Fibroblast of lung (primary cell): ENCODE results near the gene HSPA9. TPM values are rescaled to one million over a fixed set of nuclear protein-coding genes. Genes with fewer than 3 reads are reported as not detected.

Experiments used
- DNase-seq, 2 donors: peaks; one replicate each; pipeline versions ENCODE4 v3.0.0 to v3.0.0-alpha.2; 2010; ENCODE audit warnings: low read depth in 2 of 2
- H2AFZ ChIP-seq: 2 replicates; pipeline ENCODE4 v1.5.1; 2012; ENCODE audit warnings: low read length, control low read depth, inconsistent platforms
- H3K27ac ChIP-seq: 2 replicates; pipeline ENCODE4 v1.5.1; 2011; ENCODE audit warnings: low read length, control low read depth; ENCODE audit not compliant: insufficient read depth
- H3K27me3 ChIP-seq: 2 replicates; pipeline ENCODE4 v1.5.1; 2011; ENCODE audit warnings: mild to moderate bottlenecking, low read length; ENCODE audit not compliant: control insufficient read depth, insufficient read depth
- H3K36me3 ChIP-seq: 2 replicates; pipeline ENCODE4 v1.5.1; 2011; ENCODE audit warnings: low read length; ENCODE audit not compliant: control insufficient read depth, insufficient read depth
- H3K4me1 ChIP-seq: 2 replicates; pipeline ENCODE4 v1.5.1; 2011; ENCODE audit warnings: low read length; ENCODE audit not compliant: control insufficient read depth, insufficient read depth; ENCODE audit errors: extremely low read depth
- H3K4me2 ChIP-seq: 2 replicates; pipeline ENCODE4 v1.5.1; 2011; ENCODE audit warnings: low read length, control low read depth; ENCODE audit not compliant: insufficient read depth; ENCODE audit errors: extremely low read depth
- H3K4me3 ChIP-seq, 4 experiments: fragments of 200-600 bp in 1 of 4; sonication (generic) in 1 of 4; replicated peaks in 1 of 4; 2 replicates each; pipeline ENCODE4 v1.5.1; 2011 to 2016; ENCODE audit warnings: low read length in 4 of 4, low read depth in 3 of 4, mild to moderate bottlenecking in 3 of 4, control low read depth in 2 of 4, inconsistent platforms in 1 of 4, mixed read lengths in 1 of 4; ENCODE audit not compliant: insufficient read depth in 1 of 4; ENCODE audit errors: control extremely low read depth in 1 of 4
- H3K79me2 ChIP-seq: 2 replicates; pipeline ENCODE4 v1.5.1; 2012; ENCODE audit warnings: mild to moderate bottlenecking, low read length, inconsistent platforms; ENCODE audit not compliant: control insufficient read depth, insufficient read depth
- H3K9ac ChIP-seq: 2 replicates; pipeline ENCODE4 v1.5.1; 2011; ENCODE audit warnings: mild to moderate bottlenecking, low read length, control low read depth; ENCODE audit not compliant: insufficient read depth
- H3K9me3 ChIP-seq: 2 replicates; pipeline ENCODE4 v1.5.1; 2012; ENCODE audit warnings: low read depth, low read length; ENCODE audit not compliant: control insufficient read depth, insufficient read depth
- H4K20me1 ChIP-seq: 2 replicates; pipeline ENCODE4 v1.5.1; 2011; ENCODE audit warnings: low read length; ENCODE audit not compliant: control insufficient read depth, insufficient read depth; ENCODE audit errors: extremely low read depth
- EZH2 ChIP-seq: IDR thresholded peaks from 2 replicates; pipeline ENCODE4 v1.5.1; 2012; ENCODE audit warnings: low read length, control low read depth, mild to moderate bottlenecking; ENCODE audit errors: missing control alignments
- polyA plus RNA-seq, 2 donors: library from polyadenylated mRNA; depleted of rRNA in 1 of 2; stranded (reverse) in 1 of 2; unstranded in 1 of 2; fragments of >200 nt; gene quantifications; 2 replicates each; pipeline ENCODE4 v1.2.1, GENCODE V29; 2011 to 2012; ENCODE audit warnings: missing spikeins in 1 of 2
- total RNA-seq: library from RNA; depleted of rRNA; stranded (reverse); fragments of >200 nt; gene quantifications from 2 replicates; pipeline ENCODE4 v1.2.1, GENCODE V29; 2014
- TF ChIP-seq, protein P1 (sequence below), 2 donors: IDR thresholded peaks in 1 of 2; conservative IDR thresholded peaks in 1 of 2; 1 replicate in 1 of 2; 2 replicates in 1 of 2; pipeline ENCODE4 v1.5.1; 2011 to 2012; ENCODE audit warnings: low read length in 2 of 2, control low read depth in 1 of 2, inconsistent platforms in 1 of 2, low read depth in 1 of 2, mild to moderate bottlenecking in 1 of 2

Gene HSPA9
- total and polyA plus RNA-seq, 2 donors (not counting 1 experiment from before 2014, with no cell fraction given), result 148 to 522 TPM

DNA sequence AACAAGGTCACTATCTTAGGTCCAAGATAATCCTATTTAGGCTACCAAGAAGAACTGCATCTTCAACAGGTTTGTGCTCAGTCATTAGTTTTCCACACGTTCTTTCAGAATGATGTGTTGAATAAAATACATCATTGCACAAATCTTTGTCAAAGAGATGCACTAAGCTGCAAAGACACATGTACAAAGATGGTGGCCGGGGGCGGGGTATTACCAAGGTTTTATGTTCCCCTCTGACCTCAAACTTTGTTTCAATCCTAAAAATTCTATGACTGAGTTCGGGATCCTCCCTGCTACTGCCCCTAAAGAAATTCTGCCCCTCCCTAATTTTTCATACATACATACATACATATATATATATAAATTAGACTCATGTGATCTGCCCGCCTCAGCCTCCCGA, 14.2 kb downstream of the HSPA9 start:
- DNase-seq, result no peak
- H3K36me3 ChIP-seq, result peaks cover 29% of the 10 kb centered on the region
- no peaks in the 10 kb centered on the region for H3K9me3 ChIP-seq
- peaks cover 31% of the 10 kb centered on the region for H3K79me2 ChIP-seq
- H3K9ac ChIP-seq, result no peak overlapping the region
- H2AFZ ChIP-seq, result no peak overlapping the region
- no peak overlapping the region for H3K27ac ChIP-seq
- no peaks in the 10 kb centered on the region for H3K27me3 ChIP-seq
- TF ChIP-seq EZH2, result no peak
- TF ChIP-seq, protein P1, sequence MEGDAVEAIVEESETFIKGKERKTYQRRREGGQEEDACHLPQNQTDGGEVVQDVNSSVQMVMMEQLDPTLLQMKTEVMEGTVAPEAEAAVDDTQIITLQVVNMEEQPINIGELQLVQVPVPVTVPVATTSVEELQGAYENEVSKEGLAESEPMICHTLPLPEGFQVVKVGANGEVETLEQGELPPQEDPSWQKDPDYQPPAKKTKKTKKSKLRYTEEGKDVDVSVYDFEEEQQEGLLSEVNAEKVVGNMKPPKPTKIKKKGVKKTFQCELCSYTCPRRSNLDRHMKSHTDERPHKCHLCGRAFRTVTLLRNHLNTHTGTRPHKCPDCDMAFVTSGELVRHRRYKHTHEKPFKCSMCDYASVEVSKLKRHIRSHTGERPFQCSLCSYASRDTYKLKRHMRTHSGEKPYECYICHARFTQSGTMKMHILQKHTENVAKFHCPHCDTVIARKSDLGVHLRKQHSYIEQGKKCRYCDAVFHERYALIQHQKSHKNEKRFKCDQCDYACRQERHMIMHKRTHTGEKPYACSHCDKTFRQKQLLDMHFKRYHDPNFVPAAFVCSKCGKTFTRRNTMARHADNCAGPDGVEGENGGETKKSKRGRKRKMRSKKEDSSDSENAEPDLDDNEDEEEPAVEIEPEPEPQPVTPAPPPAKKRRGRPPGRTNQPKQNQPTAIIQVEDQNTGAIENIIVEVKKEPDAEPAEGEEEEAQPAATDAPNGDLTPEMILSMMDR (conservative IDR thresholded peaks at IDR 0.05 in 1 of 2, IDR thresholded peaks at IDR 0.05 in 1 of 2; ENCODE audit: low read depth in 1 of 2, low read length in 2 of 2), result no peak
- H3K4me2 ChIP-seq, result no peak overlapping the region
- H4K20me1 ChIP-seq, result no peaks in the 10 kb centered on the region
- H3K4me3 ChIP-seq, result no peak overlapping the region
- no peaks in the 10 kb centered on the region for H3K4me1 ChIP-seq

DNA sequence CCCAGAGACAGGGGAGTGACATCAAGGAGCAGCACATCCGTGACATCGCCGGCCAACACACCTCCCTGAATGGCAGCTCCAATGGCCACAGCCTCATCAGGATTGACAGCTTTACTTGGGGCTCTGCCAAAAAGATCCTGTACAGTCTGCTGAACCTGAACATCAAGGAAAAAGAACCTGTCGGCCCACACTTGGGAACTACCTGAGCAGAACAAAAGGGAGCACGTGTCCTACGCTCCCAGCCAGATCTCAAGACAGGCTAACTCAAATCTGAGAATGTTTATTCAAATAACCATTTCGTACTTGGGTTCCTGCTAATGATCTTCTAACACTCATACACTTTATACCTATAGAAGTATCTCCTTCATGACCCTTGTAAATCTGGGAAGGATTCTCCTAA, 15.3 kb downstream of the HSPA9 start:
- no peak overlapping the region for H3K27ac ChIP-seq
- H3K4me3 ChIP-seq, result no peak overlapping the region
- no peak overlapping the region for H3K9ac ChIP-seq
- no peaks in the 10 kb centered on the region for H3K4me1 ChIP-seq
- H2AFZ ChIP-seq, result no peak overlapping the region
- no peak for DNase-seq
- H3K36me3 ChIP-seq, result peaks cover 27% of the 10 kb centered on the region
- H3K79me2 ChIP-seq, result peaks cover 23% of the 10 kb centered on the region
- no peak overlapping the region for H3K4me2 ChIP-seq
- no peaks in the 10 kb centered on the region for H3K27me3 ChIP-seq
- H3K9me3 ChIP-seq, result no peaks in the 10 kb centered on the region
- no peaks in the 10 kb centered on the region for H4K20me1 ChIP-seq
- no peak for TF ChIP-seq EZH2

DNA sequence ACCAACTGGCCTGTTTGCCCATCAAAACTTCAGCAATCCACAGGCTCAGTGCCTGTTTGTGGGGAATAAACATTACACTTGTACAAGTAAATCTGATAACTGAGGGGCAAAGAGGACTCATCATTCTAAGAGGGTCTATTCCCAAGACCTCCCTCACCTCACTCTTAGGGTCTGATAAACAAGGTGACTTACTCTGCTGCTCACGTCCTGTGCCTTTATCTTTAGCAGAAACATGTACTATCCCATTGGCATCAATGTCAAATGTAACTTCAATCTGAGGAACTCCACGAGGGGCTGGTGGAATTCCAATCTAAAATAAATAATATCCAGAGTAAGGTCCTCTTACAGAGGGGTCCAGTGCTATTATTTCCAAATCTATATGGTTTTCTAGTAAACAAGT, 17.5 kb downstream of the HSPA9 start:
- H4K20me1 ChIP-seq, result no peaks in the 10 kb centered on the region
- H3K4me3 ChIP-seq, result no peak overlapping the region
- no peak overlapping the region for H3K27ac ChIP-seq
- H3K9ac ChIP-seq, result no peak overlapping the region
- peaks cover 8% of the 10 kb centered on the region for H3K79me2 ChIP-seq
- peaks cover 21% of the 10 kb centered on the region for H3K36me3 ChIP-seq
- H3K4me1 ChIP-seq, result no peaks in the 10 kb centered on the region
- H3K27me3 ChIP-seq, result no peaks in the 10 kb centered on the region
- DNase-seq, result no peak
- H3K4me2 ChIP-seq, result no peak overlapping the region
- no peak for TF ChIP-seq EZH2
- TF ChIP-seq, protein P1 (conservative IDR thresholded peaks at IDR 0.05 in 1 of 2, IDR thresholded peaks at IDR 0.05 in 1 of 2; ENCODE audit: low read depth in 1 of 2, low read length in 2 of 2), result no peak
- H2AFZ ChIP-seq, result no peak overlapping the region
- no peaks in the 10 kb centered on the region for H3K9me3 ChIP-seq
